Omental fat pad (tissue), 4 donors: ENCODE results near the gene KCNQ5. TPM values are rescaled to one million over a fixed set of nuclear protein-coding genes. Genes with fewer than 3 reads are reported as not detected.

Source experiments
- ATAC-seq: fragments of 150-250 bp; one replicate; pipeline ENCODE4 v1.9.1; 2016; ENCODE audit warnings: mild to moderate bottlenecking, moderate library complexity; ENCODE audit not compliant: low FRiP score
- DNase-seq: peaks from one replicate; pipeline ENCODE4 v3.0.0-alpha.2; 2019; ENCODE audit warnings: low spot score
- total RNA-seq, 4 donors: library from RNA; depleted of rRNA; stranded (reverse); fragments of >200 nt; gene quantifications; one replicate each; pipeline ENCODE4 v1.1.0, GENCODE V29; 2016
- TF ChIP-seq, protein P1 (sequence below), 3 donors: fragments of 450-650 bp; IDR thresholded peaks; one replicate each; pipeline ENCODE4 v1.5.1; 2016 to 2017; ENCODE audit warnings: antibody characterized with exemption in 3 of 3, mild to moderate bottlenecking in 3 of 3, moderate library complexity in 2 of 3

Gene KCNQ5
- total RNA-seq, 4 donors from 2014 or later: 0.16 to 0.24 TPM; not detected in 2

DNA sequence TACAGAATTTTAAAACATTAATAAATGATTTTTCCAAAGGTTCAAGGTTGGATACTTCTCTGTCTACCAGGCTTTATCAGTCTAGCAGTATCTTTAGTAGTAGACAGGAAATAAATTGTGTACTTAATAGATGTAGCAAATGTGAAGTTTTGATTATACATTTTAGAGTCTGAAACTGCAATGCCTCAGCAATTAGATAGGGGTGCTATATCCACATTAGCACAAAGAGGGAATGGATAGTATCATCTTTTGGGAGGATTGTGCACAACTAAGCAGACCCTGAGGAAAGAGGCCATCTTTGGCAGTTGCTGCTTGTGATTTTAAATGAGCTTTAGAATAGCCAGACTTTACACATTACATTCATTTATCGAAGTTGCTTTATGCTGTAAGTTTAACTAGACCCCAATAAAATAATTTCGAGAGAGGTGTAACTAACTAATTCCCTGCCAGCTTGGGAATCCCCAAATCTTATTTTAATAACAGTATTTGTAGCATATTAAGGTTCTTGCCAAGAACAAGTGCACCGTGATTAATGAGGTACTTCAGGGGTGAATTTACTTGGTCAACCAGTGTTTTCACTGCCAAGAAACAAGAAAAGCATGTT lies 2.8 kb downstream of the KCNQ5 start:
- TF ChIP-seq, protein P1, sequence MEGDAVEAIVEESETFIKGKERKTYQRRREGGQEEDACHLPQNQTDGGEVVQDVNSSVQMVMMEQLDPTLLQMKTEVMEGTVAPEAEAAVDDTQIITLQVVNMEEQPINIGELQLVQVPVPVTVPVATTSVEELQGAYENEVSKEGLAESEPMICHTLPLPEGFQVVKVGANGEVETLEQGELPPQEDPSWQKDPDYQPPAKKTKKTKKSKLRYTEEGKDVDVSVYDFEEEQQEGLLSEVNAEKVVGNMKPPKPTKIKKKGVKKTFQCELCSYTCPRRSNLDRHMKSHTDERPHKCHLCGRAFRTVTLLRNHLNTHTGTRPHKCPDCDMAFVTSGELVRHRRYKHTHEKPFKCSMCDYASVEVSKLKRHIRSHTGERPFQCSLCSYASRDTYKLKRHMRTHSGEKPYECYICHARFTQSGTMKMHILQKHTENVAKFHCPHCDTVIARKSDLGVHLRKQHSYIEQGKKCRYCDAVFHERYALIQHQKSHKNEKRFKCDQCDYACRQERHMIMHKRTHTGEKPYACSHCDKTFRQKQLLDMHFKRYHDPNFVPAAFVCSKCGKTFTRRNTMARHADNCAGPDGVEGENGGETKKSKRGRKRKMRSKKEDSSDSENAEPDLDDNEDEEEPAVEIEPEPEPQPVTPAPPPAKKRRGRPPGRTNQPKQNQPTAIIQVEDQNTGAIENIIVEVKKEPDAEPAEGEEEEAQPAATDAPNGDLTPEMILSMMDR (IDR thresholded peaks at IDR 0.05): no peak
- no peak for ATAC-seq
- no peak for DNase-seq

DNA sequence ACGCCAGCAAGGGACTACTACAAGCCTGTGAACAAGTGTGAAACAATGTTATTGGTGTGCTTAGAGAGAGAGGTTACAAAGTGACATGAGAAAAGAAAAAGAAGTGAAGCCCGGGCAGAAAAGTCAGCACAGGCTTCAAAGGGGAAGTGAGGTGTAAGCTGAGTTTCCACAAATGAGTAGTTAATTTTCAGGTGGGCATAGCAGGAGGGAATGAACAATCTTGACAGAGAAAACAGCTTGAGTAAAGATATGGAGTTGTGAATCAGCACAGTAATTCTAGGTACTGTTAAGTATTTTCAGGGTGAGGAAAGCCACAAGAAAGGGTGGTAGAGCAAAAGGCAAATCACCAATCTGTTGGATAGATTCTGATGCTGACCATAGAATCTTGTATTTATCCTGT lies 4.3 kb downstream of the KCNQ5 start:
- DNase-seq (no peak), ATAC-seq (no peak)
- TF ChIP-seq, protein P1 (IDR thresholded peaks at IDR 0.05): no peak

DNA sequence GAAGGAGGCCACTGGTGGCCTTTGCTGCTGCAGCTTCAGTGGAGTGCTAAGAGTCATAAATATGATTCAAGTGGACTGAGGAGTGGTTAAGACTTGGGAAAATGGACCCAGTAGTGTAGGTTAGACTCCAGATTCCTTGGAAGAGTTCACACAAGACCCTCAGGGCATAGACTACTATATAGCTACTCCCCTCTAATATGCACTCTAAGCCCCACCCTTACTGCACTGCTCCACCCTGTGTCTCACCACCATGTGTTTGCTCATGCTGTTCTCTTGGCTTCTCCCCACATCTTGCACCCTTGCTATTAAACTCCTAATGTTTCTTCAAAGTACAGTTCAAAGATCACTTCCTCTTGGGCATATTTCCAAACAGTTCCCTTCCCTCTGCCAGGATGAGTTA lies 5.7 kb downstream of the KCNQ5 start:
- DNase-seq (no peak), ATAC-seq (no peak)
- TF ChIP-seq, protein P1 (IDR thresholded peaks at IDR 0.05): no peak

DNA sequence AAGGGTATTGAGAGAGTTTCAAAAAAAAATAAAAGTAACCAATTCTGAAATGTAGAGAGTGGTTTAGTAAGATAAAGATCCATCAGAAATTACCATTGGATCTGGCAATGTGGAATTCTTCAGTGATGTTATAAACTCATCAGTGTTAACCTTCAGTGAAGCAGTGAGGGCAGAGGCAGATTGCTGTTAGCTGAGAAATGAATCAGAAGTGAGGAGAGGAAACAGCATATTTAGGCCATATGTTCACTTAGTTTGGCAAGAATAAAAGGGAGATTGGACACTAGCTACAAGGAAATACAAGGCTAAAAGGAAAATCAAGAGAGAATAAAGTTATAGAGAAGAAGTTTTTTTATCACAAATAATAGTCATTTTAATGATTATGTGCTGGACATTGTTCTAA lies 9.6 kb downstream of the KCNQ5 start:
- ATAC-seq (no peak), DNase-seq (no peak)
- TF ChIP-seq, protein P1 (IDR thresholded peaks at IDR 0.05): no peak

DNA sequence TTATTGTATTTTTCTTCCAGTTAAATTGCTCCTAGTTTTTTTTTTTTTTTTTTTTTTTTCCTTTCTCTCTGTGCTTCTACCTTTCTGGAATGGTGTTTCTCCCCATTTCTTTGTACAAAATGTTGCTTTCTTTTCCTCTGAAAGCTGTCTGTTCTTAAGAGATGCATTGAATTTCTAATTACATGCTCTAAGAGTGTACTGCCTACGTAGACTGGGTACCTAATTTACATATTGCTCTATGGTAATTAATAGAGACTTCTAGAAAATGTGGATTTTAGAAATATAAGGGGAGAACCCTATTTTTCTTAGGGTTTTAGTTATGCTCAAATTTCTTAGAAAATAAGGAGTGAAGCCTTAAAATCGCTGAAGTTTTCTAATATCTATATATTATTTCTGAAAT lies 13.8 kb downstream of the KCNQ5 start:
- no peak for ATAC-seq
- TF ChIP-seq, protein P1 (IDR thresholded peaks at IDR 0.05): no peak
- no peak for DNase-seq

DNA sequence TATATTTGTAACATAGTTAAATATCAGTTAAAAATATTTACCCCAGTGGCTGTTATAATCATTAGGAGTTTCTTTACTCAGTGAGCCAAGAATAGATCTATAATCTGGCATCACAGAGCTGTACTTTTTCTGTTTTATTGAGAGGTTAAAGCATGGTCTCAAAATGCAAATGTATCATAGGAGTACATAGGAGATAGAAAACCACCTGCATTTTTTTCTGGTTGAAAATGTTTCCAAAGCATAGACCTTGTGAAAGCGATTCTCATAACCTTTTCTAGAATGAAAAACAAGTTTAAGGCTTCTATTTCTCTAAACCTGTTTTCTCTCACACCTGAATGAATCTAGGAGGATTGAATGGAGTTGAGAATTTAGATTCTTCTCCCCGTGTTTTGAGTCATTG lies 14.4 kb downstream of the KCNQ5 start:
- TF ChIP-seq, protein P1 (IDR thresholded peaks at IDR 0.05): no peak
- DNase-seq (no peak), ATAC-seq (no peak)

DNA sequence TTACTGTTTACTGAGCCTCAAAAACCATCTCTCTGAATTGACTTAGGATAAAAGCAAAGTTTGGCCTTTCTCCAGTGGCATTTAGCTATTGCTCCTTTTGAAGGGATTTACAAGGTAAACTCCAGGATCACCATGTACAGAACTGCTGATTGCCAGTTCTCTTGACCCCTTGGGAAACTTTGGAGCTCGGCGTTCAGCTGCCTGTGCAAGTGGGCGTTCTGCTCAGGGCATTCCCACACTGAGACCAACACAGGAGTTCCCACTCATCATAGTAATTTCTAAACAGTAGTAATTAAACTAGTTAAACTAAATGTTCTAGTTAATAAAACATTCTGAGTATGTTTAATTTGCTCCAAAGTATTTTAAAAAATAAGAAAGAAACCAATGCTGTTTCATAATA lies 14.9 kb downstream of the KCNQ5 start:
- DNase-seq (no peak), ATAC-seq (no peak)
- TF ChIP-seq, protein P1 (IDR thresholded peaks at IDR 0.05): no peak
